ENCODE measurements around the gene FANCI.

FANCI gene

DNA sequence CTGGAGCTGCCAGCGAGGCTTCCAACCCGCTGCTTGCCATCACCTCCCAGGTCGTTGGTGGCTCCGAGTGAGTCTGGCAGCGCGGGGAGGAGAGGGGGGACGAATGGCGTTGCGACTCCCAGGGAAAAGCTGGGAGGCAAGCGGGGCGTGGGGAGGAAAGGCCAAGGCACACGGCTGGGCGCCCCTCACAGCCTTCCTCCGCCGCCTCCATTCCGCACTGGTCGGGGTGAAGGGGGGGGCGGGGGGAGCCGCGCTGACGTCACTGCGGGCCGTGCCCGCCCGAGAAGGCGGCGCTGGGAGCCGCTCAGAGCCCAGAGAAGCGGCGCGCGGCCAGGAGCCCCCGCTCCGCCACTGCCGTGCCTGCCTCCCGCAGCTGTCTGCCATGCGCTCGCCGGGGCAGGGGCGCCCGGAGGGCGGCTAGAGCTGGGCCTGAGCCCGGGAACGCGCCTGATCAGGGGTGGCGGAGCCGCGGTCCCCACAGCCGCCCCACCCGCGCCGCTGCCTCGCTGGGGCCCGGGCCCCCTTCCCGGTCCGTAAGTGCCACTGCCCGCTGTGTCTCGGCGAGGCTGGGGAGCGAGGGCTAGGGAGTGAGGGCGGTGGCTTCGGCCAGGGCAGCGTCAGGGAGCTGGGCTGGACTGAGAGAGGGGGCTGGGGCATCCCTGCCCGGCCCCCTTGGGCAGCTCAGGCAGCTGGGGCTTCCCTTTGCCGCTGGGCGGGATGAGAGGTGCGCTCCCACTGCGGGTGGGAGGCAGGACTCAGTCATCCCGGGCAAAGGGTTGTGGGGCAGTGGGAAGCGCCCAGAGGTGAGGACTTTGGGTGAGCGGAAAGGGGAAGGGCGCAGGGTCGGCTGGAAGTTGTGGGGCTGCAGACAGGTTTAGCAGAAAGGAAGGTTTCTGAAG, 118.7 kb downstream of the FANCI start:
- TF ChIP-seq SIN3A (IDR thresholded peaks at IDR 0.05; ENCODE audit: borderline replicate concordance, insufficient read depth, low read length) (no peak), FOXP2 (optimal IDR thresholded peaks at IDR 0.05; ENCODE audit: borderline replicate concordance, extremely low read depth, extremely low read length, insufficient read depth) (no peak), TAF1 (IDR thresholded peaks at IDR 0.05; ENCODE audit: borderline replicate concordance, insufficient read depth, low read length) (no peak), POLR2AphosphoS5 (IDR thresholded peaks at IDR 0.05; ENCODE audit: low read depth, low read length) (no peak)
- TF ChIP-seq, protein P1, sequence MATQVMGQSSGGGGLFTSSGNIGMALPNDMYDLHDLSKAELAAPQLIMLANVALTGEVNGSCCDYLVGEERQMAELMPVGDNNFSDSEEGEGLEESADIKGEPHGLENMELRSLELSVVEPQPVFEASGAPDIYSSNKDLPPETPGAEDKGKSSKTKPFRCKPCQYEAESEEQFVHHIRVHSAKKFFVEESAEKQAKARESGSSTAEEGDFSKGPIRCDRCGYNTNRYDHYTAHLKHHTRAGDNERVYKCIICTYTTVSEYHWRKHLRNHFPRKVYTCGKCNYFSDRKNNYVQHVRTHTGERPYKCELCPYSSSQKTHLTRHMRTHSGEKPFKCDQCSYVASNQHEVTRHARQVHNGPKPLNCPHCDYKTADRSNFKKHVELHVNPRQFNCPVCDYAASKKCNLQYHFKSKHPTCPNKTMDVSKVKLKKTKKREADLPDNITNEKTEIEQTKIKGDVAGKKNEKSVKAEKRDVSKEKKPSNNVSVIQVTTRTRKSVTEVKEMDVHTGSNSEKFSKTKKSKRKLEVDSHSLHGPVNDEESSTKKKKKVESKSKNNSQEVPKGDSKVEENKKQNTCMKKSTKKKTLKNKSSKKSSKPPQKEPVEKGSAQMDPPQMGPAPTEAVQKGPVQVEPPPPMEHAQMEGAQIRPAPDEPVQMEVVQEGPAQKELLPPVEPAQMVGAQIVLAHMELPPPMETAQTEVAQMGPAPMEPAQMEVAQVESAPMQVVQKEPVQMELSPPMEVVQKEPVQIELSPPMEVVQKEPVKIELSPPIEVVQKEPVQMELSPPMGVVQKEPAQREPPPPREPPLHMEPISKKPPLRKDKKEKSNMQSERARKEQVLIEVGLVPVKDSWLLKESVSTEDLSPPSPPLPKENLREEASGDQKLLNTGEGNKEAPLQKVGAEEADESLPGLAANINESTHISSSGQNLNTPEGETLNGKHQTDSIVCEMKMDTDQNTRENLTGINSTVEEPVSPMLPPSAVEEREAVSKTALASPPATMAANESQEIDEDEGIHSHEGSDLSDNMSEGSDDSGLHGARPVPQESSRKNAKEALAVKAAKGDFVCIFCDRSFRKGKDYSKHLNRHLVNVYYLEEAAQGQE (IDR thresholded peaks at IDR 0.05; ENCODE audit: insufficient read depth in 1 of 2, low read depth in 2 of 2, low read length in 2 of 2), result no peak

DNA sequence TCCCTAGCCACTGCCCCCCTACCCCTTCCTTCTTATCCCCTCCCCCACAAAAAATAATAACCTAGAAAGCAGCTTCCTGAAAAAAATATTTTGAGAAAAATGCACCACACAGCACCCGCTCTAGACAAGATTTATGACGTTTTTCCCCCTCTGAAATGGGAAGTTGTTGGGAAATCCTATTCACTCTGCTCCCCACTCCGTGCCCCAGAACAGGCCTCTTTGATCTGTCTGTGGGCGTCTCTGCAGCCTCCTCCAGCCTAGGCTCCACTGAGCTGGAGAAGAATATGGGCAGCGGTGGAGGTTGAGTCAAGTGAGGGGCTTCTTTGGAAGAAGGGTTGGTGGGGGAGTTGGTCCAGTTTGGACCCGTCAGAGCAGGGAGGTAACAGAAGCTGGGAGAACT, 119.4 kb downstream of the FANCI start:
- TF ChIP-seq SIN3A (IDR thresholded peaks at IDR 0.05; ENCODE audit: borderline replicate concordance, insufficient read depth, low read length) (no peak), TAF1 (IDR thresholded peaks at IDR 0.05; ENCODE audit: borderline replicate concordance, insufficient read depth, low read length) (no peak), POLR2AphosphoS5 (IDR thresholded peaks at IDR 0.05; ENCODE audit: low read depth, low read length) (no peak), FOXP2 (optimal IDR thresholded peaks at IDR 0.05; ENCODE audit: borderline replicate concordance, extremely low read depth, extremely low read length, insufficient read depth) (no peak)
- TF ChIP-seq, protein P1 (IDR thresholded peaks at IDR 0.05; ENCODE audit: insufficient read depth in 1 of 2, low read depth in 2 of 2, low read length in 2 of 2), result no peak

DNA sequence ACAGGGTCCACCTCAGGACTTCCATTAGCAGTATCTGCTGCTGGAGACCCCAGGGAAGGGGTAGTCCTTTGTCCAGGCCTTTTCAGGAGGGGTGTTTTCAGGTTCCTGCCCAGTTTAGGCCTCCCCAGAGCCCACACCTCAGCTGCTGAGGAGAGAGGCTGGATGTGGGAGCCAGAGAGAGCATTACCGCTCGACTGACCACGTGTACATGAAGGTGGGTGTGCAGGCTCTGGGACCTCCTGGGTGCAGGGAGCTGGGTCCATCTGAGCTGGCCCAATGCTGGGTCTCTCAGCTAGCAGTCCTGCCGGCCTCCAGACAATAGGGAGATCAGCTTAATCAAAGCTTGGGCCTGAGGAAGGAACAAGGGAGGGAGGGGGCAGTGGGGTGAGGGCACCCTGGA, 120.0 kb downstream of the FANCI start:
- TF ChIP-seq POLR2AphosphoS5 (IDR thresholded peaks at IDR 0.05; ENCODE audit: low read depth, low read length) (no peak), FOXP2 (optimal IDR thresholded peaks at IDR 0.05; ENCODE audit: borderline replicate concordance, extremely low read depth, extremely low read length, insufficient read depth) (no peak), TAF1 (IDR thresholded peaks at IDR 0.05; ENCODE audit: borderline replicate concordance, insufficient read depth, low read length) (no peak), SIN3A (IDR thresholded peaks at IDR 0.05; ENCODE audit: borderline replicate concordance, insufficient read depth, low read length) (no peak)
- TF ChIP-seq, protein P1 (IDR thresholded peaks at IDR 0.05; ENCODE audit: insufficient read depth in 1 of 2, low read depth in 2 of 2, low read length in 2 of 2), result no peak

DNA sequence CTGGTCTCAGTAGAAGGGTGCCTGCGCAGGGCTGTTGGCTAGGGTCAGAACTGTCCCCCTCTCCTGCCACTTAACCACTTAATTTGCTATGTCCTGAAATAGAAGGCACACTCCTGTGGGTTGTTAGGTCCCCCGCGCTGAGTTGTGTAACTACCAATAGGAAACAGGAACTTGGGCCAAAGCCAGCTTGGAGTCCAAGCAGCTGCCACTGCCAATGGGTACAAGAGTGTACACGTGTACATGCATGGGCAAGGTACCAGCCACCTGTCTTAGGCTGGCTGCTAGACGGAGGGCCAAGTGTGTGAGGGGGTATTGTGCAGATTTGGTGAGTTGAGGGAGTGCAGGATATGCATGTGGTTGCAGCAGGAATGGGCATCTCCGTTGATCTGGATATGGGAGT, 120.6 kb downstream of the FANCI start:
- no peak for TF ChIP-seq TAF1 (IDR thresholded peaks at IDR 0.05; ENCODE audit: borderline replicate concordance, insufficient read depth, low read length)
- no peak for TF ChIP-seq POLR2AphosphoS5 (IDR thresholded peaks at IDR 0.05; ENCODE audit: low read depth, low read length)
- TF ChIP-seq, protein P1 (IDR thresholded peaks at IDR 0.05; ENCODE audit: insufficient read depth in 1 of 2, low read depth in 2 of 2, low read length in 2 of 2), result no peak; a peak in 1 of 4 replicates
- no peak for TF ChIP-seq SIN3A (IDR thresholded peaks at IDR 0.05; ENCODE audit: borderline replicate concordance, insufficient read depth, low read length)
- TF ChIP-seq FOXP2 (optimal IDR thresholded peaks at IDR 0.05; ENCODE audit: borderline replicate concordance, extremely low read depth, extremely low read length, insufficient read depth), result no peak
